Measurements from ENCODE around the gene LRRC74B. TPM values are rescaled to one million over a fixed set of nuclear protein-coding genes. Genes with fewer than 3 reads are reported as not detected.
"Not testable (repeated sequence)": the region's sequence is repeated elsewhere in the genome, so short reads cannot be mapped to it uniquely, and the experiment has no call there.

The LRRC74B gene
- total and polyA plus RNA-seq, 2 donors from 2014 or later: not detected

DNA sequence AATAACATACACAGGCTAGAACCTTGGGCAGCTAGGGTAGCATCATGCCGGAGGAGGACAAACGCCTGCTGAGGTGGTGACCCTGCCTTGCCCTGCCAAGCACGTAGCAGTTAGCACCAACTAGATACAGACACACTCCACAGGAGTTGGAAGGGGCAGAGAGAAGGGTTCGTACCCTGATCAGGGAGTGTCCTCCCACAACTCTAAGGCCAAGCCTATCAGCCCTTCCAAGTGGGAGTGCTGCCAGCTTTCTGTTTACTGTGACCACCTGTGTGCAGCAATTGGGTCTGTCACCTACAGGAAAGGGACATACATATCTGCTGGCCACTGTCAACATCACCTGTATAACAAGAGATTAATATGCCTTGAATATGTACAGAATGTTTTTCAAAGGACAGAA is 42.0 kb upstream of the LRRC74B start:
- FAIRE-seq: no peak
- no peak overlapping the region for H3K4me3 ChIP-seq (ENCODE audit: low read length in 3 of 3)
- DNase-seq: peak in 2 of 5 donors; percentile 13 to 33
- H3K27ac ChIP-seq (ENCODE audit: low read depth in 2 of 2, low read length in 2 of 2): no peak overlapping the region
- H3K9me3 ChIP-seq (ENCODE audit: control insufficient read depth in 2 of 3, insufficient read depth in 1 of 3, low read length in 3 of 3): no peaks in the 10 kb centered on the region
- TF ChIP-seq, protein P1, sequence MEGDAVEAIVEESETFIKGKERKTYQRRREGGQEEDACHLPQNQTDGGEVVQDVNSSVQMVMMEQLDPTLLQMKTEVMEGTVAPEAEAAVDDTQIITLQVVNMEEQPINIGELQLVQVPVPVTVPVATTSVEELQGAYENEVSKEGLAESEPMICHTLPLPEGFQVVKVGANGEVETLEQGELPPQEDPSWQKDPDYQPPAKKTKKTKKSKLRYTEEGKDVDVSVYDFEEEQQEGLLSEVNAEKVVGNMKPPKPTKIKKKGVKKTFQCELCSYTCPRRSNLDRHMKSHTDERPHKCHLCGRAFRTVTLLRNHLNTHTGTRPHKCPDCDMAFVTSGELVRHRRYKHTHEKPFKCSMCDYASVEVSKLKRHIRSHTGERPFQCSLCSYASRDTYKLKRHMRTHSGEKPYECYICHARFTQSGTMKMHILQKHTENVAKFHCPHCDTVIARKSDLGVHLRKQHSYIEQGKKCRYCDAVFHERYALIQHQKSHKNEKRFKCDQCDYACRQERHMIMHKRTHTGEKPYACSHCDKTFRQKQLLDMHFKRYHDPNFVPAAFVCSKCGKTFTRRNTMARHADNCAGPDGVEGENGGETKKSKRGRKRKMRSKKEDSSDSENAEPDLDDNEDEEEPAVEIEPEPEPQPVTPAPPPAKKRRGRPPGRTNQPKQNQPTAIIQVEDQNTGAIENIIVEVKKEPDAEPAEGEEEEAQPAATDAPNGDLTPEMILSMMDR (IDR thresholded peaks at IDR 0.05; ENCODE audit: borderline replicate concordance, extremely low read depth, insufficient read depth): no peak
- peaks cover 0 to 27% (median 4%) of the 10 kb centered on the region in 3 donors for H3K4me1 ChIP-seq (ENCODE audit: control insufficient read depth in 2 of 3, insufficient read depth in 2 of 3, low read depth in 1 of 3, low read length in 3 of 3)
- H3K36me3 ChIP-seq (ENCODE audit: control insufficient read depth in 2 of 3, insufficient read depth in 3 of 3, low read length in 3 of 3): peaks cover 0 to 6% (median 3%) of the 10 kb centered on the region in 3 donors
- intact Hi-C loops (cut with DNase I): no loop called here
- H3K27me3 ChIP-seq (ENCODE audit: control insufficient read depth, insufficient read depth, low read length): no peaks in the 10 kb centered on the region
- no peak overlapping the region for H3K9ac ChIP-seq (ENCODE audit: low read length in 3 of 3)

- DNase-seq: peak in 1 of 5 donors; percentile 61
- FAIRE-seq; H3K9me3 ChIP-seq (ENCODE audit: control insufficient read depth in 2 of 3, insufficient read depth in 1 of 3, low read length in 3 of 3); H3K27ac ChIP-seq (ENCODE audit: low read depth in 2 of 2, low read length in 2 of 2); H3K36me3 ChIP-seq (ENCODE audit: control insufficient read depth in 2 of 3, insufficient read depth in 3 of 3, low read length in 3 of 3); H3K4me1 ChIP-seq (ENCODE audit: control insufficient read depth in 2 of 3, insufficient read depth in 2 of 3, low read depth in 1 of 3, low read length in 3 of 3); H3K27me3 ChIP-seq (ENCODE audit: control insufficient read depth, insufficient read depth, low read length); H3K9ac ChIP-seq (ENCODE audit: low read length in 3 of 3); H3K4me3 ChIP-seq (ENCODE audit: low read length in 3 of 3); intact Hi-C loops (cut with DNase I): not testable (repeated sequence)
These were observed 36.5 kb upstream of the LRRC74B start for GRCh38 chr22:21009208-21009607.

GRCh38 chr22:21009638-21010425 is 35.9 kb upstream of the LRRC74B start:
- no peak overlapping the region for H3K4me3 ChIP-seq (ENCODE audit: low read length in 3 of 3)
- no peaks in the 10 kb centered on the region for H3K9me3 ChIP-seq (ENCODE audit: control insufficient read depth in 2 of 3, insufficient read depth in 1 of 3, low read length in 3 of 3)
- no peaks in the 10 kb centered on the region for H3K27me3 ChIP-seq (ENCODE audit: control insufficient read depth, insufficient read depth, low read length)
- FAIRE-seq (no peak), DNase-seq (peak; percentile 35 to 93 (median 87))
- TF ChIP-seq, protein P1 (IDR thresholded peaks at IDR 0.05; ENCODE audit: borderline replicate concordance, extremely low read depth, insufficient read depth): no peak
- no peak overlapping the region for H3K27ac ChIP-seq (ENCODE audit: low read depth in 2 of 2, low read length in 2 of 2)
- H3K36me3 ChIP-seq (ENCODE audit: control insufficient read depth in 2 of 3, insufficient read depth in 3 of 3, low read length in 3 of 3): no peaks in the 10 kb centered on the region
- no peak overlapping the region for H3K9ac ChIP-seq (ENCODE audit: low read length in 3 of 3)
- H3K4me1 ChIP-seq (ENCODE audit: control insufficient read depth in 2 of 3, insufficient read depth in 2 of 3, low read depth in 1 of 3, low read length in 3 of 3): peaks cover 0 to 9% (median 4%) of the 10 kb centered on the region in 3 donors
- intact Hi-C loops (cut with DNase I): no loop called here

GRCh38 chr22:21010426-21011113 is 35.2 kb upstream of the LRRC74B start:
- H3K27ac ChIP-seq (ENCODE audit: low read depth in 2 of 2, low read length in 2 of 2): no peak overlapping the region
- FAIRE-seq (no peak), DNase-seq (no peak)
- H3K4me1 ChIP-seq (ENCODE audit: control insufficient read depth in 2 of 3, insufficient read depth in 2 of 3, low read depth in 1 of 3, low read length in 3 of 3): peaks cover 0 to 9% (median 5%) of the 10 kb centered on the region in 3 donors
- TF ChIP-seq, protein P1 (IDR thresholded peaks at IDR 0.05; ENCODE audit: borderline replicate concordance, extremely low read depth, insufficient read depth): no peak
- H3K36me3 ChIP-seq (ENCODE audit: control insufficient read depth in 2 of 3, insufficient read depth in 3 of 3, low read length in 3 of 3): no peaks in the 10 kb centered on the region
- intact Hi-C loops (cut with DNase I): no loop called here
- no peaks in the 10 kb centered on the region for H3K27me3 ChIP-seq (ENCODE audit: control insufficient read depth, insufficient read depth, low read length)
- no peak overlapping the region for H3K9ac ChIP-seq (ENCODE audit: low read length in 3 of 3)
- H3K9me3 ChIP-seq (ENCODE audit: control insufficient read depth in 2 of 3, insufficient read depth in 1 of 3, low read length in 3 of 3): no peaks in the 10 kb centered on the region
- H3K4me3 ChIP-seq (ENCODE audit: low read length in 3 of 3): no peak overlapping the region

All from kidney (tissue), 14 donors.